K562 (cell line): ENCODE results near the gene NEURL1. TPM values are rescaled to one million over a fixed set of nuclear protein-coding genes. Genes with fewer than 3 reads are reported as not detected.
A peak's percentile ranks its signal among the peaks of the same experiment; 100 is the strongest.

Experiments used
- ATAC-seq: fragments of 200-7000 bp; cut with Tn5 transposase; 3 replicates; pipeline ENCODE4 v1.9.1; 2020; ENCODE audit warnings: moderate library complexity
- BruUV-seq: library from RNA; stranded (reverse); fragments of 400-500 nt; replicated peaks from 2 replicates; lab custom pipeline; 2021; lab: Mats Ljungman, UMichigan
- CTCF ChIA-PET: fragments of 300-600 bp; formaldehyde crosslinking; extraction: SDS; loops from one replicate; lab custom pipeline; 2021; ENCODE audit warnings: low intra/inter-chr PET ratio; lab: Yijun Ruan, JAX
- POLR2A ChIA-PET: fragments of 300-600, 350-650 bp; sonication (Branson Sonifier 250); formaldehyde crosslinking; extraction: SDS; loops from one replicate; lab custom pipeline; 2021; ENCODE audit warnings: antibody characterized with exemption, inconsistent platforms; lab: Yijun Ruan, JAX
- DNase-seq, 4 experiments: peaks; one replicate each; pipeline versions ENCODE4 v3.0.0 to v3.0.0-alpha.2; 2011 to 2018; ENCODE audit warnings: low spot score in 3 of 4, mixed read lengths in 3 of 4; ENCODE audit errors: extremely low read depth in 1 of 4
- FAIRE-seq: peaks from 2 replicates; lab custom pipeline; 2011; peaks lifted over from hg19 to GRCh38; lab: Jason Lieb, UNC
- H2AFZ ChIP-seq: 2 replicates; pipeline ENCODE4 v1.6.0; 2011; ENCODE audit warnings: low read depth, low read length, control low read depth, inconsistent platforms
- H3K27ac ChIP-seq: fragments of 200-600 bp; 3 replicates; pipeline ENCODE4 v1.8.0; 2011; ENCODE audit warnings: low read depth, mild to moderate bottlenecking, control low read depth, inconsistent platforms, low read length, moderate library complexity, mixed read lengths; ENCODE audit errors: extremely low read depth
- H3K27me3 ChIP-seq, 2 experiments: fragments of 300-600 bp in 1 of 2; 2 replicates in 1 of 2; 3 replicates in 1 of 2; pipeline versions ENCODE4 v1.6.0 to v1.8.0; 2011; ENCODE audit warnings: inconsistent platforms in 2 of 2, low read length in 2 of 2, mild to moderate bottlenecking in 1 of 2, mixed read lengths in 1 of 2, moderate library complexity in 1 of 2; ENCODE audit not compliant: control insufficient read depth in 2 of 2, insufficient read depth in 2 of 2
- H3K36me3 ChIP-seq: fragments of 300-600 bp; 3 replicates; pipeline ENCODE4 v1.8.0; 2011; ENCODE audit warnings: mild to moderate bottlenecking, low read length, inconsistent platforms; ENCODE audit not compliant: control insufficient read depth, insufficient read depth
- H3K4me1 ChIP-seq, 2 experiments: fragments of 200-600 bp in 1 of 2; replicated peaks in 1 of 2; 2 replicates in 1 of 2; 3 replicates in 1 of 2; pipeline versions ENCODE4 v1.5.1 to v1.8.0; 2011; ENCODE audit warnings: inconsistent platforms in 2 of 2, low read length in 2 of 2, mild to moderate bottlenecking in 1 of 2, mixed read lengths in 1 of 2, moderate library complexity in 1 of 2; ENCODE audit not compliant: control insufficient read depth in 2 of 2, insufficient read depth in 2 of 2
- H3K4me2 ChIP-seq: 2 replicates; pipeline ENCODE4 v1.6.1; 2011; ENCODE audit warnings: low read length, control low read depth, inconsistent platforms, mixed read lengths; ENCODE audit not compliant: insufficient read depth
- H3K4me3 ChIP-seq: fragments of 200-600 bp; sonication (generic), shearing (Covaris generic); 2 replicates; pipeline ENCODE4 v1.5.1; 2016; ENCODE audit warnings: control low read depth, inconsistent platforms
- H3K79me2 ChIP-seq: fragments of 200-600 bp; 3 replicates; pipeline ENCODE4 v1.8.0; 2011; ENCODE audit warnings: low read length, inconsistent platforms; ENCODE audit not compliant: control insufficient read depth, insufficient read depth
- H3K9ac ChIP-seq, 2 experiments: 2 replicates each; pipeline versions ENCODE4 v1.6.0 to v1.6.1; 2011; ENCODE audit warnings: low read depth in 2 of 2, low read length in 2 of 2, control low read depth in 1 of 2, inconsistent platforms in 1 of 2, mild to moderate bottlenecking in 1 of 2, mixed read lengths in 1 of 2; ENCODE audit not compliant: insufficient read depth in 1 of 2
- H3K9me1 ChIP-seq: one replicate; pipeline ENCODE4 v1.6.0; 2011; ENCODE audit warnings: inconsistent platforms, mild to moderate bottlenecking, low read length, moderate library complexity; ENCODE audit not compliant: control insufficient read depth, insufficient read depth
- H3K9me3 ChIP-seq: replicated peaks from 2 replicates; pipeline ENCODE4 v1.5.1; 2011; ENCODE audit warnings: low read depth, low read length, inconsistent platforms; ENCODE audit not compliant: control insufficient read depth, insufficient read depth
- H4K20me1 ChIP-seq: replicated peaks from 2 replicates; pipeline ENCODE4 v1.6.1; 2011; ENCODE audit warnings: low read length, inconsistent platforms, mixed read lengths; ENCODE audit not compliant: control insufficient read depth, insufficient read depth
- ARID1B ChIP-seq: fragments of 450-650 bp; IDR thresholded peaks from 2 replicates; pipeline ENCODE4 v1.6.1; 2016; ENCODE audit warnings: antibody characterized with exemption, mild to moderate bottlenecking, inconsistent platforms
- CREB1 ChIP-seq, 2 experiments: sonication (generic) in 1 of 2; formaldehyde crosslinking in 1 of 2; IDR thresholded peaks; 2 replicates each; pipeline versions ENCODE4 v1.6.1 to v1.8.0; 2012 to 2022; ENCODE audit warnings: inconsistent platforms in 1 of 2, mild to moderate bottlenecking in 1 of 2, missing genetic modification reagents in 1 of 2, moderate library complexity in 1 of 2
- PML ChIP-seq: IDR thresholded peaks from 2 replicates; pipeline ENCODE4 v1.6.1; 2012; ENCODE audit warnings: low read length, inconsistent platforms
- POLR2A ChIP-seq: fragments of 450-650 bp; conservative IDR thresholded peaks from 2 replicates; pipeline ENCODE4 v1.6.1; 2016
- RBM25 ChIP-seq: fragments of 200-400 bp; formaldehyde crosslinking; IDR thresholded peaks from 2 replicates; pipeline ENCODE4 v1.6.1; 2018; ENCODE audit warnings: low read length, low read depth, moderate library complexity; ENCODE audit not compliant: severe bottlenecking
- RERE ChIP-seq: sonication (generic); formaldehyde crosslinking; IDR thresholded peaks from 2 replicates; pipeline ENCODE4 v1.8.0; 2023; ENCODE audit warnings: missing genetic modification reagents, mild to moderate bottlenecking, borderline replicate concordance
- SMAD2 ChIP-seq: fragments of 150-350 bp; IDR thresholded peaks from 2 replicates; pipeline ENCODE4 v1.6.1; 2014; ENCODE audit warnings: low read depth, mild to moderate bottlenecking, low read length
- ZNF175 ChIP-seq: fragments of 200-800 bp; sonication (Bioruptor generic); IDR thresholded peaks from 2 replicates; pipeline ENCODE4 v1.6.1; 2016; ENCODE audit warnings: low read depth, mild to moderate bottlenecking, missing genetic modification characterization, missing compliant biosample characterization
- WGBS: fragments of 100-300 bp; shearing (Covaris generic); methylation state at CpG from one replicate; pipeline ENCODE4 v1.1.6; 2016; ENCODE audit warnings: low coverage, mixed read lengths; ENCODE audit not compliant: insufficient coverage; ENCODE audit errors: missing lambda C conversion rate; 5-methylcytosine and 5-hydroxymethylcytosine counted together
- in situ Hi-C: fragments of 300-500 bp; cut with MboI; formaldehyde crosslinking; loops from 4 replicates; pipeline ENCODE4 v1.15.0; 2018; ENCODE audit warnings: inconsistent platforms, mixed read lengths
- intact Hi-C: fragments of 100-400 bp; cut with micrococcal nuclease; formaldehyde crosslinking; loops from 2 replicates; pipeline ENCODE4 v1.14.2; 2022
- polyA plus RNA-seq, 8 experiments: library from polyadenylated mRNA; depleted of rRNA in 4 of 8; stranded (reverse) in 5 of 8; unstranded in 3 of 8; fragments of >200 nt; fragmentation: Nextera tagmentation in 2 of 8; fragmentation: Illumina TruSeq in 1 of 8; extraction: Ambion mirVana in 2 of 8; extraction: Trizol in 1 of 8; gene quantifications; 2 replicates each; pipeline versions ENCODE4 v1.2.1 to v1.2.3, GENCODE V29; 2011 to 2014; ENCODE audit warnings: inconsistent platforms in 1 of 8, missing spikeins in 1 of 8
- total RNA-seq, 7 experiments: library from RNA; depleted of rRNA in 6 of 7; stranded (reverse); fragments of >200 nt in 6 of 7; fragmentation: Illumina TruSeq in 2 of 7; extraction: Trizol in 2 of 7; gene quantifications; 2 replicates each; pipeline versions ENCODE4 v1.2.1 to v1.2.3, GENCODE V29; 2011 to 2021; ENCODE audit warnings: low replicate concordance in 1 of 7

The NEURL1 gene
- total and polyA plus RNA-seq, 9 of the 15 experiments (the other 6 are each of a cell fraction or from before 2014, with no cell fraction given) = 0.01 to 0.45 (median 0.16) TPM; not detected in 5

GRCh38 chr10:103568505-103568904 is 75.0 kb downstream of the NEURL1 start:
- H3K4me3 ChIP-seq = no peak overlapping the region
- no peak overlapping the region for H2AFZ ChIP-seq
- no peaks in the 10 kb centered on the region for H3K79me2 ChIP-seq
- FAIRE-seq (no peak), ATAC-seq (no peak), DNase-seq (no peak)
- H4K20me1 ChIP-seq = no peaks in the 10 kb centered on the region
- no peak overlapping the region for H3K27ac ChIP-seq
- no TSS peak for BruUV-seq
- POLR2A ChIA-PET = interaction anchor here (1.2 to 2.7 kb wide), 2 partner anchors 10 to 13 kb away, joined by 3 to 10 read pairs; no protein-coding TSS in a partner anchor
- H3K9me1 ChIP-seq = peaks cover 2% of the 10 kb centered on the region
- no peak overlapping the region for H3K4me2 ChIP-seq
- 12% methylated on average over 5 of the region's 5 CpGs for WGBS
- TF ChIP-seq RBM25 (peak; percentile 66), PML (no peak)
- H3K4me1 ChIP-seq = peaks cover 0 to 19% of the 10 kb centered on the region in 2 experiments; a peak in 2 of 5 replicates
- CTCF ChIA-PET = no interaction called here
- peaks cover 0 to 16% of the 10 kb centered on the region in 2 experiments; a peak in 2 of 5 replicates for H3K27me3 ChIP-seq
- in situ Hi-C loops = no loop called here
- no peaks in the 10 kb centered on the region for H3K36me3 ChIP-seq
- no peaks in the 10 kb centered on the region for H3K9me3 ChIP-seq
- intact Hi-C loops = loop anchor here (10.0 kb wide), 1 partner anchor 154 kb away; no protein-coding TSS in a partner anchor
- H3K9ac ChIP-seq = no peak overlapping the region

- 6% methylated on average over 4 of the region's 5 CpGs for WGBS
- intact Hi-C loops = loop anchor here (10.0 kb wide), 1 partner anchor 155 kb away; no protein-coding TSS in a partner anchor
- CTCF ChIA-PET = no interaction called here
- TF ChIP-seq CREB1 (IDR thresholded peaks at IDR 0.05) (no peak), CREB1 (CRISPR knock-in tag; IDR thresholded peaks at IDR 0.05) (no peak), SMAD2 (no peak), ZNF175 (no peak), ARID1B (no peak), RERE (CRISPR knock-in tag) (no peak), POLR2A (no peak)
Measured at GRCh38 chr10:103569896-103570295, 76.4 kb downstream of the NEURL1 start.

More at GRCh38 chr10:103569896-103570295, 76.4 kb downstream of the NEURL1 start:
- Histone ChIP-seq H3K4me1 (peaks cover 4 to 21% of the 10 kb centered on the region in 2 experiments; a peak in 4 of 5 replicates), H3K27ac (no peak overlapping the region), H3K9me3 (no peaks in the 10 kb centered on the region), H3K4me2 (no peak overlapping the region), H2AFZ (no peak overlapping the region), H3K9ac (no peak overlapping the region), H3K36me3 (no peaks in the 10 kb centered on the region), H3K79me2 (no peaks in the 10 kb centered on the region), H3K4me3 (no peak overlapping the region), H3K9me1 (peaks cover 2% of the 10 kb centered on the region), H4K20me1 (no peaks in the 10 kb centered on the region), H3K27me3 (peaks cover 0 to 16% of the 10 kb centered on the region in 2 experiments; a peak in 2 of 5 replicates)
- no TSS peak for BruUV-seq
- DNase-seq (no peak), FAIRE-seq (no peak), ATAC-seq (no peak)
- POLR2A ChIA-PET = interaction anchor here (0.8 to 2.7 kb wide), 2 partner anchors 8 to 12 kb away, joined by 3 to 10 read pairs; no protein-coding TSS in a partner anchor
- in situ Hi-C loops = no loop called here
